Daoy (cell line): ENCODE measurements around the gene ARMC5. TPM values are rescaled to one million over a fixed set of nuclear protein-coding genes. Genes with fewer than 3 reads are reported as not detected.
"Not testable (repeated sequence)": the region's sequence is repeated elsewhere in the genome, so short reads cannot be mapped to it uniquely, and the experiment has no call there.

Experiments used
- DNase-seq: peaks from one replicate; pipeline ENCODE4 v3.0.0-alpha.2; 2015; ENCODE audit warnings: low read depth
- total RNA-seq: library from RNA; depleted of rRNA; stranded (reverse); fragments of >200 nt; shearing (Covaris generic); gene quantifications from 2 replicates; pipeline ENCODE4 v1.2.3, GENCODE V29; 2014; rRNA removed

The ARMC5 gene, protein sequence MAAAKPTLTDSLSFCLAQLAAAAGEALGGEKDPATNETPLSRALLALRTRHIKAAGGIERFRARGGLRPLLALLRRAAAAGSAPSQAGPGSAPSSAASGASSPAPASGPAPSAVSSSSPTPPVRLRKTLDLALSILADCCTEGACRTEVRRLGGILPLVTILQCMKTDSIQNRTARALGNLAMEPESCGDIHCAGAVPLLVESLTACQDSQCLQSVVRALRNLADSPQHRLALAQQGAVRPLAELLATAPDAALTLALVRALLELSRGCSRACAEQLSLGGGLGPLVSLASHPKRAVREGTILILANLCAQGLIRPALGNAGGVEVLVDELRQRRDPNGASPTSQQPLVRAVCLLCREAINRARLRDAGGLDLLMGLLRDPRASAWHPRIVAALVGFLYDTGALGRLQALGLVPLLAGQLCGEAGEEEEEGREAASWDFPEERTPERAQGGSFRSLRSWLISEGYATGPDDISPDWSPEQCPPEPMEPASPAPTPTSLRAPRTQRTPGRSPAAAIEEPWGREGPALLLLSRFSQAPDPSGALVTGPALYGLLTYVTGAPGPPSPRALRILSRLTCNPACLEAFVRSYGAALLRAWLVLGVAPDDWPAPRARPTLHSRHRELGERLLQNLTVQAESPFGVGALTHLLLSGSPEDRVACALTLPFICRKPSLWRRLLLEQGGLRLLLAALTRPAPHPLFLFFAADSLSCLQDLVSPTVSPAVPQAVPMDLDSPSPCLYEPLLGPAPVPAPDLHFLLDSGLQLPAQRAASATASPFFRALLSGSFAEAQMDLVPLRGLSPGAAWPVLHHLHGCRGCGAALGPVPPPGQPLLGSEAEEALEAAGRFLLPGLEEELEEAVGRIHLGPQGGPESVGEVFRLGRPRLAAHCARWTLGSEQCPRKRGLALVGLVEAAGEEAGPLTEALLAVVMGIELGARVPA
- 13.7 and 16.1 TPM in 2 replicates for total RNA-seq

- DNase-seq, result peak; percentile 98
Observed at GRCh38 chr16:31458844-31459686, at the start of gene ARMC5. Gene ARMC5, plus strand, starts transcription at chr16:31459501. Its CDS starts 24 bp downstream, at chr16:31459525.

DNA sequence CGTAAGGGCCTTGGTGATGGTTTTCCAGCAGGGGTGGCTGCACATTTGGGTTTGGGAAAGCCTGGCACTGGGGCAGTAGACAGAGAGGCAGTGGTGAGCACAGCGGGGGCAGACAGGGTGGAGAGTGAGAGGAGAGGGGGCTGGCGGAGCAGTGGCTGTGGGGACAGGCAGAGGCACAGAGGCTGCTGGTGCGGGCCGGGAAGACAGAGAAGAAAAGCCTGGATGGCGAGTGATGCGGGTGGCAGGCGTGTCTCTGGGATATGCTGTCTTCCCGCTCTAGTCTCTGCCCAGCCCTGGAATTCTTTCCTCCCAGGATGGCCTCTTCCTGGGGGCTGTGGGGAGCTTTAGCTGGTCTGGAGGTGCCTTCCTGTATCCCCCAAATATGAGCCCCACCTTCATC is 49.2 kb upstream of the ARMC5 start:
- DNase-seq, result no peak

GRCh38 chr16:31411024-31411844 is 48.1 kb upstream of the ARMC5 start:
- no peak for DNase-seq

DNA sequence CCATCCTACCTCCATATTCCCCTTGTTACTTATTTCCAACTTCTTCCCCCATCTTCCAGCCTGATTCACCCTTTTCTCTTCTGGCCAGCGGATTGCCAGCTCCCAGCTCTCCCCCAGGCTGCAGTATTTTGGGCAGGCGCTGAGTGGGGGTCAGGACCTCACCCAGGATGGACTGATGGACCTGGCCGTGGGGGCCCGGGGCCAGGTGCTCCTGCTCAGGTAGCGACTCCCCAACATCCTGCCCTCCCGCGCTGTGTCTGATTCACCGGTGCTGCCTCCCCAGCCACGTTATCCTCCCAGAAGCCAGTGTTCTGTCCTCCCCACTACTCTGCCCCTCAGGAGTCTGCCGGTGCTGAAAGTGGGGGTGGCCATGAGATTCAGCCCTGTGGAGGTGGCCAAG is 46.6 kb upstream of the ARMC5 start:
- DNase-seq, result no peak

- no peak for DNase-seq
Observed at GRCh38 chr16:31413381-31413780, 45.9 kb upstream of the ARMC5 start.

GRCh38 chr16:31413943-31414342 is 45.4 kb upstream of the ARMC5 start:
- no peak for DNase-seq

DNA sequence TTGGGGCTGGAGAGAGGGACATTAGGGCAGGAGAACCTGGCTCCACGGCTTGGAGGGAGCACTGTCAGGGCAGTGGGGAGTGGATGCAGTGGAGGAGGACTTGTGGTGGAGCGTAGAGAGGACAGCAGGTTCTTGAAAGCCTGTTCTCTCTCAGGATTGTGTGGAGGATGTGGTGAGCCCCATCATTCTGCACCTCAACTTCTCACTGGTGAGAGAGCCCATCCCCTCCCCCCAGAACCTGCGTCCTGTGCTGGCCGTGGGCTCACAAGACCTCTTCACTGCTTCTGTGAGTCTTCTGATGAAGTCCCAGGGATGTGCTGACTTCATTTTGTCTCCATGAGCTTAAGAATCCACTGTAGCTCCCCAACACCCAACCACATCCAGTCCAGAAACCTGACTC is 44.6 kb upstream of the ARMC5 start:
- no peak for DNase-seq

GRCh38 chr16:31416371-31416770 is 42.9 kb upstream of the ARMC5 start:
- no peak for DNase-seq

GRCh38 chr16:31417036-31417435 is 42.3 kb upstream of the ARMC5 start:
- DNase-seq, result not testable (repeated sequence)

- no peak for DNase-seq
Observed at GRCh38 chr16:31417916-31418315, 41.4 kb upstream of the ARMC5 start.

DNA sequence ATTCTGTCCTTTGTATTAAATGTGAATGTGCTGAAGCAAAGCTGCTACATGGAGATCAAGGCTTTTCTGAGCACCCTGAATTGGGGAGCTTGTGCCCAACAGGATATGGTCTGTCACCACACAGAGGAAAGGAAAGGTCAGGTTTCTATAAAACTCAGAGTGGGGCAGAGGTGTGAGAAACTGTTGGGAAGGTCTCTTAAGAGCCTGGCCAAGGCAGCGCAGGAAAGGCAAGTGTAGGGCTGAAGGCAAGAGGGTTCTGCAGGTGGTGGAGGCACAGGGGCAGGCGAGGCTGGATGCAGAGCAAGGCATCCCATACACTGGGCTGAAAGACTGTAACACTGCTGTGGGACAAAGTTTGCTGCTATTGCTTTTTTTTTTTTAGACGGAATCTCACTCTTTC is 39.3 kb upstream of the ARMC5 start:
- DNase-seq, result no peak

- no peak for DNase-seq
Observed at GRCh38 chr16:31421587-31421986, 37.7 kb upstream of the ARMC5 start.

DNA sequence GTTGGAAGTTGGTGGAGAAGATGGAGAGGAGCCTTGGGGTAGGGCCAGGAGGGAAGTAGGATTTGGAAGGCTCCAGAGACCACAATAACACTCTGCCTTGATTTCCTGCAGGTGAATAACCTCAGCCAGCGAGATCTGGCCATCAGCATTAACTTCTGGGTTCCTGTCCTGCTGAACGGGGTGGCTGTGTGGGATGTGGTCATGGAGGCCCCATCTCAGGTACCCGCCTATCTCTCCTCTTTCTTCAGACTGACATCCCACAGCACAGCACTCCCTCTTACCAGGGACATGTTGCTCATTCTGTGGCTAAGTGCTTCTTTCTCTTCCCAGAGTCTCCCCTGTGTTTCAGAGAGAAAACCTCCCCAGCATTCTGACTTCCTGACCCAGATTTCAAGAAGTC is 36.1 kb upstream of the ARMC5 start:
- DNase-seq, result no peak

- DNase-seq, result no peak
Observed at GRCh38 chr16:31423801-31424200, 35.5 kb upstream of the ARMC5 start.

DNA sequence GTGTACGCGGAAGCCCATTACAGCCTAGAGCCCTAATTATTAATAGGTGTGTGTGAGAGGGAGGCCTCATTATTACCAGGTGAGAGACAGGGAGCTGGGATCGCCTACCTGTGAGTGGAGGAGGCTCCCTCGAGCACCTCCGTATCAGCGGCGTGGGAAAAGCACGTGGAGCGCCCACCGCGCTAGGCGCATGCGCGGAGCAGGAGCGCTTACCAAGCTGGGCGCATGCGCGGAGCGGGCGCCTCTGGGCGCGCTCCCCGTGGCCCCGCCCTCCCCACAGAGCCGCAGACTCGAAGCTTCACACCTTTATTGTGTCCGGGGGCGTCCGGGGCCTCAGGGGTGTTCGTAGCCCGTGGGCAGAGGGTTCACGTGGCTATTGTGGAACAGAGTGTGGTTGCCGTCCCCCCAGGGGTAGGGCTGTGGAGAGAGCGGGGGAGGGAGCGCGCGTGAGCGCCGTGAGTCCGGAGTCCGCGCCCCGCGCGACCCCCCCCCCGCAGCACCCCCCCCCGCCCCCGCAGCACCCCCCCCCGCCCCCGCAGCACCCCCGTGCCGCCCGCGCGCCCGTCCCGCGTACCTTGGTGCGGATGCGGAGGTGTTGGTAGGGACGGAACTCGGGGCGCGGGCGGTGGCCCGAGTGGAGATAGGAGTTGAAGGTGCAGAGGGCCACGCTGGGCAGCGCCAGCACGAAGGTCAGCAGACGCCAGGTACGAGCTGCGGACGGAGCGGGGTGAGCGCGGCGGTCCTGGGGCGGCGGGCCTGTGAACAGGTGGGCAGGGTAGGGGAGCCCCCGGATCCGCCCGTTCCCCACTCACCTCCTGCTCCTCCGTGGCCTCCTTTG is 31.6 kb upstream of the ARMC5 start:
- peak; percentile 80 for DNase-seq

DNA sequence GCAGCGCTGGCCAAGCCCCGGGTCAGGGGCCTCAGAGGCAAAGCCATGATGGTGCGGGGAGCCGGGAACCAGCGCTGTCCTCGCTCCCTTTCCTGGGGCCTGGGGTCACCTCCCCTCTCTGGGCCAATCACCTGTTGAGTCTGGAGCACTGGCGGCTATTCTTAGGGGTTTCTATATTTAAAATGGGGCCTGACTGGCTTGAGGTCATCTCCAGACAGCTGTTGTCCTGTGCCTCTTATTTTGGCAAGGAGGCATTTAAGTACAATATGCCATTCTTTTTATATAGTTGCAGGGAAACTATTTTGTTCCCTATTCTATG is 31.1 kb upstream of the ARMC5 start, which contains the start of gene COX6A2:
TSS of gene COX6A2 (minus strand) at position 82 of the 319 bp plus-strand sequence. CDS start at position 47, 35 bp downstream.
- DNase-seq, result no peak

- DNase-seq, result no peak
Observed at GRCh38 chr16:31428638-31429247, 30.6 kb upstream of the ARMC5 start.

DNA sequence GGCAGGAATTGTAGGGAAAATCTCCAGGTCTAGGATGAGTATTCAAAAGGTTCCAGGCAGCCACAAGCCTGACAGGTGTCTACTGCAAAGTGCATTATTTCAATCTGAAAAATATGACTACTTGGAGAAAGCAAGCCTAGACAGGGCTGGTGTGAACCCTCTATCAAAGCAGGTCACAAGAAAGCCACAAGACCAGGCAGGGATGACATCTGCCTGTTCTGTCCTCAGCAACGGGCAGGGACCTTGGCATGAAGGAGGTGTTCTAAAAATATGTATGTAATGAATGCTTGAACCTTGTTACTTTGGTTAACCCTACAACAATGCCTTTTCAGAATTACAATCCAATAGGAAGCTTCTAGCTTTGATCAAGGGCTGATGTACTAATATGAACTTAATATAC is 30.0 kb upstream of the ARMC5 start:
- no peak for DNase-seq

DNA sequence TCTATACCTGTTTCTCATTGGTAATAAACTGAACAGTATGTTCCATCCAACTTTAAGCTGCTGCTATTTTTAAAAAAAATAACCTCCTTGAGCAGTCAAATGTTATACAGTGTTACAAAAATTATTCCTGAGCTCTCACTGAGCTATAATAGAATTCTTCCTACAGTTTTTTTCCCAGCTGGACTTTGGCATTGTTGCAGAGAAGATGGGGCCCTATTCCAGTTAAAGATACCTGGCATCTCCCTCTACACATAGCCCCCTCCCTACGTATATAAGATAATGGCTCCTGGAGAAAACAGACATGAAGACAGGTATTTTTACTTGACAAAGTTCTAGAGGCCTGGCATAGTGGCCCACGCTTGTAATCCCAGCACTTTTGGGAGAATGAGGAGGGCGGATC is 29.5 kb upstream of the ARMC5 start:
- DNase-seq, result no peak
